ENCODE data around the gene MT2A. TPM values are rescaled to one million over a fixed set of nuclear protein-coding genes. Genes with fewer than 3 reads are reported as not detected.

The MT2A gene
- total and polyA plus RNA-seq, 2 of the 13 experiments (the other 11 are each of a cell fraction or from before 2014, with no cell fraction given) = 135 to 371 TPM

DNA sequence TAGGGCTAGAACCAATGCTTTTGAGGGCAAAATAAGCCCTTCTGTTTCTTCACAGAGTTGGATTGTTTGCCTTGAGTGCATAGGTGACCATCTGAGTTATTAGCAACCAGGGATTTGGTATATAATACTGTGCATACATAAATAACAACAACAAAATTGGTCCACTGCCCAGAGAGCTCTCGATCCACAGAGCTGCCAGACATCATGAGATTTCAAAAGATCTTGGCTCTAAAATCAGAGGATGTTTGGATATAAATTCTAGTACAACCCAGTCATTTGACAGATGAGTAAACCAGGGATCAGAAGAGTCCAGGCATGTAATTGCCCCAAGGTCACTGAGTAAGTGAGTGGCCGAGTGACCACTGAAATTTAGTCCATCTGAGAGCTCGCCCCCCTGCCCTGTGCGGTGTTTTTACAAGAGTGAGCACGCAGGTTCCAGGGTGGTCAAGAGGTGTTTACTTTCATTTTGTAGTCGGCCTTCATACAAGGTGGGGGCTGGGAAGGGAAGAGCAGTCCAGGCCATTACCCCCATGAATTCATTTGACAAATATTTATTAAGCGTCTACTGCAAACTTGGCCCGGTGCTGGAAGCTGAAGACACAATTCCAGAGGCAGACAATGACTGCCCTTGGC lies 1.8 kb upstream of the MT2A start (continued):
- TF ChIP-seq ZNF547 (CRISPR knock-in tag; IDR thresholded peaks at IDR 0.05) (no peak), KDM3A (CRISPR knock-in tag; IDR thresholded peaks at IDR 0.05; ENCODE audit: low read depth) (no peak), RXRA (CRISPR knock-in tag; IDR thresholded peaks at IDR 0.05) (no peak), LCORL (IDR thresholded peaks at IDR 0.05) (no peak), LCORL (CRISPR knock-in tag; IDR thresholded peaks at IDR 0.05) (peak; percentile 75), ZNF546 (CRISPR knock-in tag; conservative IDR thresholded peaks at IDR 0.05) (no peak), ZMYM4 (CRISPR knock-in tag; IDR thresholded peaks at IDR 0.05) (peak; percentile 15; the same call in 1 of the 2 replicates), ATF1 (CRISPR knock-in tag; IDR thresholded peaks at IDR 0.05) (no peak; the same call in 1 of the 2 replicates), GZF1 (CRISPR knock-in tag; IDR thresholded peaks at IDR 0.05) (no peak), CEBPG (CRISPR knock-in tag; IDR thresholded peaks at IDR 0.05) (no peak; the same call in 1 of the 2 replicates), HES4 (CRISPR knock-in tag; IDR thresholded peaks at IDR 0.05; ENCODE audit: borderline replicate concordance) (no peak)
- TF ChIP-seq, protein P1, sequence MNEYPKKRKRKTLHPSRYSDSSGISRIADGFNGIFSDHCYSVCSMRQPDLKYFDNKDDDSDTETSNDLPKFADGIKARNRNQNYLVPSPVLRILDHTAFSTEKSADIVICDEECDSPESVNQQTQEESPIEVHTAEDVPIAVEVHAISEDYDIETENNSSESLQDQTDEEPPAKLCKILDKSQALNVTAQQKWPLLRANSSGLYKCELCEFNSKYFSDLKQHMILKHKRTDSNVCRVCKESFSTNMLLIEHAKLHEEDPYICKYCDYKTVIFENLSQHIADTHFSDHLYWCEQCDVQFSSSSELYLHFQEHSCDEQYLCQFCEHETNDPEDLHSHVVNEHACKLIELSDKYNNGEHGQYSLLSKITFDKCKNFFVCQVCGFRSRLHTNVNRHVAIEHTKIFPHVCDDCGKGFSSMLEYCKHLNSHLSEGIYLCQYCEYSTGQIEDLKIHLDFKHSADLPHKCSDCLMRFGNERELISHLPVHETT (CRISPR knock-in tag; conservative IDR thresholded peaks at IDR 0.05) = 0 out of 2 replicates have a peak, but pooled peaks have one; percentile 22
- TF ChIP-seq, protein P2, sequence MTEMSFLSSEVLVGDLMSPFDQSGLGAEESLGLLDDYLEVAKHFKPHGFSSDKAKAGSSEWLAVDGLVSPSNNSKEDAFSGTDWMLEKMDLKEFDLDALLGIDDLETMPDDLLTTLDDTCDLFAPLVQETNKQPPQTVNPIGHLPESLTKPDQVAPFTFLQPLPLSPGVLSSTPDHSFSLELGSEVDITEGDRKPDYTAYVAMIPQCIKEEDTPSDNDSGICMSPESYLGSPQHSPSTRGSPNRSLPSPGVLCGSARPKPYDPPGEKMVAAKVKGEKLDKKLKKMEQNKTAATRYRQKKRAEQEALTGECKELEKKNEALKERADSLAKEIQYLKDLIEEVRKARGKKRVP (CRISPR knock-in tag; IDR thresholded peaks at IDR 0.05) = peak in 1 of 2 experiments; percentile 66; a peak in 1 of 4 replicates
- TF ChIP-seq, protein P3, sequence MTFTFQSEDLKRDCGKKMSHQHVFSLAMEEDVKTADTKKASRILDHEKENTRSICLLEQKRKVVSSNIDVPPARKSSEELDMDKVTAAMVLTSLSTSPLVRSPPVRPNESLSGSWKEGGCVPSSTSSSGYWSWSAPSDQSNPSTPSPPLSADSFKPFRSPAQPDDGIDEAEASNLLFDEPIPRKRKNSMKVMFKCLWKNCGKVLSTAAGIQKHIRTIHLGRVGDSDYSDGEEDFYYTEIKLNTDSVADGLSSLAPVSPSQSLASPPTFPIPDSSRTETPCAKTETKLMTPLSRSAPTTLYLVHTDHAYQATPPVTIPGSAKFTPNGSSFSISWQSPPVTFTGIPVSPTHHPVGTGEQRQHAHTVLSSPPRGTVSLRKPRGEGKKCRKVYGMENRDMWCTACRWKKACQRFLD (CRISPR knock-in tag; IDR thresholded peaks at IDR 0.05; ENCODE audit: borderline replicate concordance) = no peak
- TF ChIP-seq, protein P4, sequence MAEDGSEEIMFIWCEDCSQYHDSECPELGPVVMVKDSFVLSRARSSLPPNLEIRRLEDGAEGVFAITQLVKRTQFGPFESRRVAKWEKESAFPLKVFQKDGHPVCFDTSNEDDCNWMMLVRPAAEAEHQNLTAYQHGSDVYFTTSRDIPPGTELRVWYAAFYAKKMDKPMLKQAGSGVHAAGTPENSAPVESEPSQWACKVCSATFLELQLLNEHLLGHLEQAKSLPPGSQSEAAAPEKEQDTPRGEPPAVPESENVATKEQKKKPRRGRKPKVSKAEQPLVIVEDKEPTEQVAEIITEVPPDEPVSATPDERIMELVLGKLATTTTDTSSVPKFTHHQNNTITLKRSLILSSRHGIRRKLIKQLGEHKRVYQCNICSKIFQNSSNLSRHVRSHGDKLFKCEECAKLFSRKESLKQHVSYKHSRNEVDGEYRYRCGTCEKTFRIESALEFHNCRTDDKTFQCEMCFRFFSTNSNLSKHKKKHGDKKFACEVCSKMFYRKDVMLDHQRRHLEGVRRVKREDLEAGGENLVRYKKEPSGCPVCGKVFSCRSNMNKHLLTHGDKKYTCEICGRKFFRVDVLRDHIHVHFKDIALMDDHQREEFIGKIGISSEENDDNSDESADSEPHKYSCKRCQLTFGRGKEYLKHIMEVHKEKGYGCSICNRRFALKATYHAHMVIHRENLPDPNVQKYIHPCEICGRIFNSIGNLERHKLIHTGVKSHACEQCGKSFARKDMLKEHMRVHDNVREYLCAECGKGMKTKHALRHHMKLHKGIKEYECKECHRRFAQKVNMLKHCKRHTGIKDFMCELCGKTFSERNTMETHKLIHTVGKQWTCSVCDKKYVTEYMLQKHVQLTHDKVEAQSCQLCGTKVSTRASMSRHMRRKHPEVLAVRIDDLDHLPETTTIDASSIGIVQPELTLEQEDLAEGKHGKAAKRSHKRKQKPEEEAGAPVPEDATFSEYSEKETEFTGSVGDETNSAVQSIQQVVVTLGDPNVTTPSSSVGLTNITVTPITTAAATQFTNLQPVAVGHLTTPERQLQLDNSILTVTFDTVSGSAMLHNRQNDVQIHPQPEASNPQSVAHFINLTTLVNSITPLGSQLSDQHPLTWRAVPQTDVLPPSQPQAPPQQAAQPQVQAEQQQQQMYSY (CRISPR knock-in tag; IDR thresholded peaks at IDR 0.05) = peak; percentile 50; the same call in 1 of the 2 replicates
- TF ChIP-seq, protein P5, sequence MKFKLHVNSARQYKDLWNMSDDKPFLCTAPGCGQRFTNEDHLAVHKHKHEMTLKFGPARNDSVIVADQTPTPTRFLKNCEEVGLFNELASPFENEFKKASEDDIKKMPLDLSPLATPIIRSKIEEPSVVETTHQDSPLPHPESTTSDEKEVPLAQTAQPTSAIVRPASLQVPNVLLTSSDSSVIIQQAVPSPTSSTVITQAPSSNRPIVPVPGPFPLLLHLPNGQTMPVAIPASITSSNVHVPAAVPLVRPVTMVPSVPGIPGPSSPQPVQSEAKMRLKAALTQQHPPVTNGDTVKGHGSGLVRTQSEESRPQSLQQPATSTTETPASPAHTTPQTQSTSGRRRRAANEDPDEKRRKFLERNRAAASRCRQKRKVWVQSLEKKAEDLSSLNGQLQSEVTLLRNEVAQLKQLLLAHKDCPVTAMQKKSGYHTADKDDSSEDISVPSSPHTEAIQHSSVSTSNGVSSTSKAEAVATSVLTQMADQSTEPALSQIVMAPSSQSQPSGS (CRISPR knock-in tag; IDR thresholded peaks at IDR 0.05) = no peak; the same call in 1 of the 2 replicates
- TF ChIP-seq, protein P6, sequence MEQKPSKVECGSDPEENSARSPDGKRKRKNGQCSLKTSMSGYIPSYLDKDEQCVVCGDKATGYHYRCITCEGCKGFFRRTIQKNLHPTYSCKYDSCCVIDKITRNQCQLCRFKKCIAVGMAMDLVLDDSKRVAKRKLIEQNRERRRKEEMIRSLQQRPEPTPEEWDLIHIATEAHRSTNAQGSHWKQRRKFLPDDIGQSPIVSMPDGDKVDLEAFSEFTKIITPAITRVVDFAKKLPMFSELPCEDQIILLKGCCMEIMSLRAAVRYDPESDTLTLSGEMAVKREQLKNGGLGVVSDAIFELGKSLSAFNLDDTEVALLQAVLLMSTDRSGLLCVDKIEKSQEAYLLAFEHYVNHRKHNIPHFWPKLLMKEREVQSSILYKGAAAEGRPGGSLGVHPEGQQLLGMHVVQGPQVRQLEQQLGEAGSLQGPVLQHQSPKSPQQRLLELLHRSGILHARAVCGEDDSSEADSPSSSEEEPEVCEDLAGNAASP (CRISPR knock-in tag; IDR thresholded peaks at IDR 0.05; ENCODE audit: borderline replicate concordance) = no peak
